ENCODE measurements around the gene ATP6AP2.
"Not testable (repeated sequence)": the region's sequence is repeated elsewhere in the genome, so short reads cannot be mapped to it uniquely, and the experiment has no call there.

The ATP6AP2 gene

DNA sequence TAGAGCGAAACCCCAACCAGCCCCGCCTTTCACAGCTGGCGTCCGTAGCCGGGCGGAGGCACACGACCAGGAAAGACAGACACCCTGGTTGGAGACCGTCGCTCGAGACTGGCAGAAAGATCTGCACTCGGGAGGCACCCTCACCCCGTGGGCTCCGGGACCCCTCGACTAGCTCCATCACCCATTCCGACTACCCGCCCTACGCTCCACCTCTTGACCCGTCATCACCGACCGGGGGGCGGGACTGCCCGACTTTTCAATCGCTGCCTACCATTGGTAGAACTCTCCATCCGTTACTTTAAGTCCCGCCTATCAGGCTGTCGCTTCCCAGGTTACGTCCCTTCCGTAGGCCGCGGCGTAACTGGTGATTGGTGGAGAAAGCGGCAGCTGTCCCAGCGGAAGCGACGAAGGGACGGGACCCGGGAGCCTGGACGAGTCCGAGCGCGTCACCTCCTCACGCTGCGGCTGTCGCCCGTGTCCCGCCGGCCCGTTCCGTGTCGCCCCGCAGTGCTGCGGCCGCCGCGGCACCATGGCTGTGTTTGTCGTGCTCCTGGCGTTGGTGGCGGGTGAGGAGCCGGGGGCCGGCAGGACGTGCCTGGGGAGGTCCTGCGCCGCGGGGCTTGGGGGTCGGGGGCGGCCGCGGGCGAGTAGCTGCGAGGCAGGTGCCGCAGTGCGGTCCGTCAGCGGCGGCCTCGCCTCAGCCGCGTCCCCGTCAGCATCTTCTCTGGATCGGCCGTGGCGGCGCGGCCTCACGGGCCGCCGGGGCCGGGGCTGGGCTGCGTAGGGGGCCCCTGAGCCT, at the start of gene ATP6AP2:
ATP6AP2 (plus strand) TSS at position 434 of the 799 bp plus-strand sequence; CDS start at position 530, 96 bp downstream.
- in situ Hi-C loops (cut with MboI; ENCODE audit: low sequenced_read_pairs): no loop called here

GRCh38 chrX:40531056-40531826, 49.5 kb upstream of the ATP6AP2 start:
- in situ Hi-C loops (cut with MboI; ENCODE audit: low sequenced_read_pairs): loop anchor here (25.0 kb wide), 1 partner anchor 256 kb away; no protein-coding TSS in a partner anchor

GRCh38 chrX:40537310-40537709, 43.5 kb upstream of the ATP6AP2 start:
- in situ Hi-C loops (cut with MboI; ENCODE audit: low sequenced_read_pairs): loop anchor here (25.0 kb wide), 1 partner anchor 250 kb away; no protein-coding TSS in a partner anchor

GRCh38 chrX:40538406-40538805, 42.4 kb upstream of the ATP6AP2 start:
- in situ Hi-C loops (cut with MboI; ENCODE audit: low sequenced_read_pairs): loop anchor here (25.0 kb wide), 1 partner anchor 249 kb away; no protein-coding TSS in a partner anchor

DNA sequence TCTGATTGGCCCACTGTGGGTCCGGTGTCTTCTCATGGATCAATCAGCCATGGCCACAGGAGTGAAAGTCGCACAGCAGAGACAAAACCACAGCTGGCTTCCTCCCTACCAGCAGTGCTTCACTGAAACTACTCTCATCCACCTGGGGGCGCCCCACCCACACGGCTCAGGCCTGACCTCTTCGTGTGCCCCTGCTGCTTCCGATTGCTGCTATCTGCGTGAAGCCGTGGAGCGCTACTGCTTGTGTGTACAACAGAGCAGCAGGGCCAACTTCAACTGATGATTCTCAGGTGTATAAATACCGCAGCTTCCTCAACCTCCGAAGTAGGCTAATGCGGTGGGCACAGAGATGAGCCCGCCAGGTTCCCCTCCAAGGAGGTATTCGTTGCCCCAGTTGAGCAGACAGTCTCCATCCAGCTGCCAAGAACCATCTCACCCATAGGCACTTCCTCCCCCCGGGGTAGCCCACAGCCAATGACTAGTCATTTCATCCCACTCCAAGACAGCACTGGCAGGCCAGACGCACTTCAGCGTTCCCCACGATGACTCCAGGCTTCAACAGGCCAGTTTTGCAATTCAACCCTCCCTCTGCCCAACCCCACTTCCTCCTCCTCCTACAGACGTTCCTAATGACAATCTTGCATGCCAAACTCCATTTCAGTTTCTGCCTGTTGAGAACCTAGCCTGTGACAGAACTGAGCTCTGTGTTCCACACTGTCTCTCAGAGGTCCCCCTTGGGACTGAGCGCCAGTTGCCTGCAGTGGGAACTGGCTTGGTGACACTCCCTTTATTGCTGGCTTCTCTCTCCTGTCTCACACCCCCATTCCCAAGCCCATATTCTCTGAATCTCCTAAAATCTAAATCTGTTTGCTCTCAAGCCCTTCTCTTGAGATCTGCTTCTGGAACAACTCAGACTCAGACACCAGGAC, 41.3 kb upstream of the ATP6AP2 start:
- in situ Hi-C loops (cut with MboI; ENCODE audit: low sequenced_read_pairs): loop anchor here (25.0 kb wide), 1 partner anchor 248 kb away; no protein-coding TSS in a partner anchor

DNA sequence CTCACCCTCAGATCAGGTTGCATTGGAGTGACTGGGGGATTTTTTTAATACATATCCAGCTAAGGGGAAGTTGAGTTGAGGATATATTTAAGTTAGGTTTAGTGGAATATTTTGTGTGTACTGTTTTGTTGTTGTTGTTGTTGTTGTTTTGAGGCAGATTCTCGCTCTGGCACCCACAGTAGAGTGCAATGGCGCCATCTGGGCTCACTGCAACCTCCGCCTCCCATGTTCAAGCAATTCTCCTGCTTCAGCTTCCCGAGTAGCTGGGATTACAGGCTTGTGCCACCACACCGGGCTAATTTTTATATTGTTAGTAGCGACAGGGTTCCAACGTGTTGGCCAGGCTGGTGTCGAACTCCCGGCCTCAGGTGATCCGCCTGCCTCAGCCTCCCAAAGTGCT, 38.6 kb upstream of the ATP6AP2 start:
- in situ Hi-C loops (cut with MboI; ENCODE audit: low sequenced_read_pairs): loop anchor here (25.0 kb wide), 1 partner anchor 245 kb away; no protein-coding TSS in a partner anchor

- in situ Hi-C loops (cut with MboI; ENCODE audit: low sequenced_read_pairs): loop anchor here (25.0 kb wide), 1 partner anchor 244 kb away; no protein-coding TSS in a partner anchor
These were observed 37.8 kb upstream of the ATP6AP2 start for GRCh38 chrX:40542972-40543371.

DNA sequence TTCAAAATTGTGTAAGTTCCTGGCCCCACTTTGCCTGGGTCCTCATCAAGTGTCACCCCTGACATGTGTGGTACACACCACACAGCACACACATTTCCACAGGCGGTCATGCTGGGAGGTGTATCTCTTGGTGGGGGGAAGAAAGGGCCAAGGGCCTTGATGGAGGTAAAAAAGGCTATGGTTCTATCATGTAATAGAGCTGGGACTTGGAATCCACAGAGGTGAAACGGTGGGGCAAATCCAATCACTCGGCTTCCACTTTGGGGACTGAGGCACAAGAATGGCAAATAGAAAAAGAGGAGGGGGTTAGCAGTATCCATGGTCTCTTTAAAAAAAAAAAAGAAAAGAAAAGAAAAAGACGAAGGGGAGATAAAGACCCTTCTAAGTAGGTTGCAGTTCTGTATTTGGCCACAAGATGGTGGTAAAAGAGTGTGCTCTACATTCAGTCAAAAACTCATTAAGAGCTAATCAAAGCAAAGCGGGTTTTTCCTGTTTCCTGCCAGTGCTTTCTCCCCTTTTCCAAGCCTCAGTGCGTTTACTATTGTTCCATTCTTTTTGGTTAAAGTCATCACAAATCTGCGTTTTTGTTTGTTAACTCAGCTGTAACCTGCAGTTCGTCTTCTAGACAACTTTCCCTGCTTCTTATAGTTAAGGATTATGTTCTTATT, 37.0 kb upstream of the ATP6AP2 start:
- in situ Hi-C loops (cut with MboI; ENCODE audit: low sequenced_read_pairs): loop anchor here (25.0 kb wide), 1 partner anchor 244 kb away; no protein-coding TSS in a partner anchor

DNA sequence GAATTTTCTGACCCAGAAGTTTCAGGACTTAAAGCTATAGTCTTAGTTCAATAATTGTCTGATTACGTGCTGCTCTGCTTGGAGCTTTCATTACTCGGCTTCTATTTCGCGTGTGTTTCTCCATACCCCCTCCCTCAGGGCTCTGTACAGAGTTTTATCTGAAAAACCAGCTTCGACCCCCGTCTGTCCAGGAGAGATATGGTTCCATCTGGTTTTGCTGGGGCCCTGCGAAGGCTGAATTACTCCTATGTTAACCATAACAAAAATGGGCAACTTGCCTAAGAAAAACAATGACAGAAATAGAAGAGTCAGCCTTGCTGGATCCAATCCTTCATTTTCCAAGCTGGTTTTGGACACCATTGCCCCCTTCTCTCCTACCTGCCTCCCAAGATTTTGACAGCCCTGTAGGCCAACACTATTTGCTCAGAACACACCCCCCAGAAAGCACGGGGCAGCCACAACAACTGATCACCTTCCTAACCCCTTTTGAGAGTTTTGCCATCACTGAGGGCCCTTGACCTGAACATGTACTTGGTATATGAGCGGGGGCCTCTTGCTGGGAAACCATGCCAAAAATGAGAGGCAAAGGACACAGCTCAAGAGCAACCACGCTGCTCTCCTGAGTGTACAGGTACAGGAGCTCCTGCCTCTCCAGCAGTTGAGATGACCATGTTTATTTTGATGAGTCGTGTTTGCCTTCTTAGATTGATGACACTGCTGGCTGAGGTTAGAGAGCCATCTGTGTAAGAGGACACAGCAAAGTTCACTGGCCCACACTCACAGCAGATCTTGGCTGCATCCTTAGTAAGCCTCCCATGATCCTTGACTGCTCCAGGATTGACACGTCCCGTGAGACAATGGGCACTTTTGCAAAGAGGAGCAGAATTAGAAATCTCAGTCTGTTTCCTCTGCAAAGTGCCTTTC, 36.2 kb upstream of the ATP6AP2 start:
- in situ Hi-C loops (cut with MboI; ENCODE audit: low sequenced_read_pairs): loop anchor here (25.0 kb wide), 1 partner anchor 243 kb away; no protein-coding TSS in a partner anchor

DNA sequence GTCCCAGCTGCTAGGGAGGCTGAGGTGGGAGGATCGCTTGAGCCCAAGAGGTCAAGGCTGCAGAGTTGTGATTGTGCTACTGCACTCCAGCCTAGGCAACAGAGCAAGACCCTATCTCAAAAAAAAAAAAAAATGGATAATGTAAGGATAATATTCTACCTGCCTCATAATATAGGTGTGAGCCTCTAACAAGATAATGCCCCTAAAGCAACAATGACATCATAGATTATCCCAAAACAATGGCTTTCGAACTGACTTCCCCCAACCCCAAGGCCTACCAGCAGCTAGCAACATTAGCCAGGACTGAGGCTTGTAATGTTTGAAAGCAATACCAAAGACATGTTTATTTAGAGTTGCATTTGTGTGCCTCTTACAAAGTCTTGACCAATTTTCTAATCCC, 33.9 kb upstream of the ATP6AP2 start:
- in situ Hi-C loops (cut with MboI; ENCODE audit: low sequenced_read_pairs): loop anchor here (25.0 kb wide), 1 partner anchor 240 kb away; no protein-coding TSS in a partner anchor

GRCh38 chrX:40550066-40550465, 30.7 kb upstream of the ATP6AP2 start:
- in situ Hi-C loops (cut with MboI; ENCODE audit: low sequenced_read_pairs): no loop called here

GRCh38 chrX:40552768-40553167, 28.0 kb upstream of the ATP6AP2 start:
- in situ Hi-C loops (cut with MboI; ENCODE audit: low sequenced_read_pairs): no loop called here

GRCh38 chrX:40558590-40558989, 22.2 kb upstream of the ATP6AP2 start:
- in situ Hi-C loops (cut with MboI; ENCODE audit: low sequenced_read_pairs): no loop called here

- in situ Hi-C loops (cut with MboI; ENCODE audit: low sequenced_read_pairs): no loop called here
These were observed 17.0 kb upstream of the ATP6AP2 start for GRCh38 chrX:40563784-40564183.

GRCh38 chrX:40564447-40564846, 16.3 kb upstream of the ATP6AP2 start:
- in situ Hi-C loops (cut with MboI; ENCODE audit: low sequenced_read_pairs): no loop called here

- in situ Hi-C loops (cut with MboI; ENCODE audit: low sequenced_read_pairs): no loop called here
These were observed 10.2 kb upstream of the ATP6AP2 start for GRCh38 chrX:40570346-40571093.

DNA sequence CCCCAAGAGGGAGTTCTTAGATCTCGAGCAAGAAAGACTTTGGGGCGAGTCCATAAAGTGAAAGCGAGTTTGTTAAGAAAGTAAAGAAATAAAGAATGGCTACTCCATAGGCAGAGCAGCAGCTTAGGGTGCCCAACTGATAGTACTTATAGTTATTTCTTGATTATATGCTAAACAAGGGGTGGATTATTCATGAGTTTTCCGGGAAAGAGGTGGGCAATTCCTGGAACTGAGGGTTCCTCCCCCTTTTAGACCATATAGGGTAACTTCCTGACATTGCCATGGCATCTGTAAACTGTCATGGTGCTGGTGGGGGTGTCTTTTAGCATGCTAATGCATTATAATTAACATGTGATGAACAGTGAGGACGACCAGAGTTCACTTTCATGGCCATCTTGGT, 9.6 kb upstream of the ATP6AP2 start:
- in situ Hi-C loops (cut with MboI; ENCODE audit: low sequenced_read_pairs): not testable (repeated sequence)

DNA sequence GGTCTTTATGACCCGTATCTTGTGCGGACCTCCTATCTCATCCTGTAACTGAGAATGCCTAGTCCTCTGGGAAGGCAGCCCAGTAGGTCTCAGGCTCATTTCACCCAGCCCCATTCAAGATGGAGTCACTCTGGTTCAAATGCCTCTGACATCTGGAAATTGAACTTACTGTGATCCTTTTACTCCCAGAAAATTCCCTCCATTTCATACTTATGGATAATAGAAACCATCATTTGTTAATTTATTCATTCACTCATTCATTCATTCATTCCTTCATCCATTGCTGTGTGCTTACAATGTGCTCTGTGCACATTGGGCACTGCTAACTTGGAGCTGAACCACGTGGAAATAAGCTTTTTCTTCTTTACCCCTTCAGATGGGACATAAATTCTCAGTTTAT, 9.2 kb upstream of the ATP6AP2 start:
- in situ Hi-C loops (cut with MboI; ENCODE audit: low sequenced_read_pairs): no loop called here
